ENCODE results near the gene MANSC4.

MANSC4 gene

GRCh38 chr12:27779920-27780611 lies at the start of gene MANSC4, which contains the start of gene KLHL42:
Gene MANSC4 (minus strand): TSS chr12:27780236. CDS start chr12:27771276, 8,960 bp downstream.
Gene KLHL42 (plus strand): TSS chr12:27780233. CDS start chr12:27780331, 98 bp downstream.
- in situ Hi-C loops (cut with MboI; ENCODE audit: low sequenced_read_pairs): no loop called here

- in situ Hi-C loops (cut with MboI; ENCODE audit: low sequenced_read_pairs): no loop called here
Measured at GRCh38 chr12:27828196-27828595, 48.2 kb upstream of the MANSC4 start.

- in situ Hi-C loops (cut with MboI; ENCODE audit: low sequenced_read_pairs): no loop called here
Measured at GRCh38 chr12:27826076-27826475, 46.0 kb upstream of the MANSC4 start.

- in situ Hi-C loops (cut with MboI; ENCODE audit: low sequenced_read_pairs): no loop called here
Measured at GRCh38 chr12:27824126-27824842, 44.2 kb upstream of the MANSC4 start.

GRCh38 chr12:27823038-27823437 lies 43.0 kb upstream of the MANSC4 start:
- in situ Hi-C loops (cut with MboI; ENCODE audit: low sequenced_read_pairs): no loop called here

GRCh38 chr12:27822076-27822712 lies 42.2 kb upstream of the MANSC4 start:
- in situ Hi-C loops (cut with MboI; ENCODE audit: low sequenced_read_pairs): no loop called here

GRCh38 chr12:27821259-27821973 lies 41.4 kb upstream of the MANSC4 start:
- in situ Hi-C loops (cut with MboI; ENCODE audit: low sequenced_read_pairs): no loop called here

- in situ Hi-C loops (cut with MboI; ENCODE audit: low sequenced_read_pairs): no loop called here
Measured at GRCh38 chr12:27820564-27820963, 40.5 kb upstream of the MANSC4 start.

GRCh38 chr12:27818401-27818918 lies 38.4 kb upstream of the MANSC4 start:
- in situ Hi-C loops (cut with MboI; ENCODE audit: low sequenced_read_pairs): no loop called here

GRCh38 chr12:27817766-27818165 lies 37.7 kb upstream of the MANSC4 start:
- in situ Hi-C loops (cut with MboI; ENCODE audit: low sequenced_read_pairs): no loop called here

GRCh38 chr12:27814851-27815591 lies 35.0 kb upstream of the MANSC4 start:
- in situ Hi-C loops (cut with MboI; ENCODE audit: low sequenced_read_pairs): no loop called here

GRCh38 chr12:27814411-27814810 lies 34.4 kb upstream of the MANSC4 start:
- in situ Hi-C loops (cut with MboI; ENCODE audit: low sequenced_read_pairs): no loop called here

GRCh38 chr12:27812502-27812901 lies 32.5 kb upstream of the MANSC4 start:
- in situ Hi-C loops (cut with MboI; ENCODE audit: low sequenced_read_pairs): no loop called here

GRCh38 chr12:27810756-27811155 lies 30.7 kb upstream of the MANSC4 start:
- in situ Hi-C loops (cut with MboI; ENCODE audit: low sequenced_read_pairs): no loop called here

- in situ Hi-C loops (cut with MboI; ENCODE audit: low sequenced_read_pairs): no loop called here
Measured at GRCh38 chr12:27808841-27809240, 28.8 kb upstream of the MANSC4 start.

GRCh38 chr12:27807063-27807703 lies 27.1 kb upstream of the MANSC4 start:
- in situ Hi-C loops (cut with MboI; ENCODE audit: low sequenced_read_pairs): no loop called here

- in situ Hi-C loops (cut with MboI; ENCODE audit: low sequenced_read_pairs): no loop called here
Measured at GRCh38 chr12:27806259-27806658, 26.2 kb upstream of the MANSC4 start.

- in situ Hi-C loops (cut with MboI; ENCODE audit: low sequenced_read_pairs): no loop called here
Measured at GRCh38 chr12:27805238-27805637, 25.2 kb upstream of the MANSC4 start.

- in situ Hi-C loops (cut with MboI; ENCODE audit: low sequenced_read_pairs): no loop called here
Measured at GRCh38 chr12:27802936-27803335, 22.9 kb upstream of the MANSC4 start.

GRCh38 chr12:27802511-27802910 lies 22.5 kb upstream of the MANSC4 start:
- in situ Hi-C loops (cut with MboI; ENCODE audit: low sequenced_read_pairs): no loop called here
